Hematopoietic multipotent progenitor cell treated with erythropoietin and hydrocortisone succinate and interleukin-3 and kit ligand, for 8 days (in vitro differentiated cells): ENCODE results near the gene HJV.

Source experiments
- DNase-seq: peaks from one replicate; pipeline ENCODE4 v3.0.0-alpha.2; 2015

Gene HJV

GRCh38 chr1:145992502-145992936 lies 29.0 kb downstream of the HJV start:
- peak; percentile 33 for DNase-seq

- DNase-seq: peak; percentile 50
These were observed 29.7 kb downstream of the HJV start for GRCh38 chr1:145991735-145992412.

GRCh38 chr1:145990249-145990855 lies 31.2 kb downstream of the HJV start:
- no peak for DNase-seq

GRCh38 chr1:145988773-145989172 lies 32.8 kb downstream of the HJV start:
- DNase-seq: no peak

- DNase-seq: no peak
These were observed 33.6 kb downstream of the HJV start for GRCh38 chr1:145987926-145988325.

- DNase-seq: no peak
These were observed 35.0 kb downstream of the HJV start for GRCh38 chr1:145986551-145986950.

GRCh38 chr1:145985502-145986439 lies 35.8 kb downstream of the HJV start:
- no peak for DNase-seq

- DNase-seq: no peak
These were observed 36.4 kb downstream of the HJV start for GRCh38 chr1:145985129-145985501.

GRCh38 chr1:145983960-145984830 lies 37.3 kb downstream of the HJV start:
- DNase-seq: no peak

- DNase-seq: no peak
These were observed 38.3 kb downstream of the HJV start for GRCh38 chr1:145983206-145983675.

GRCh38 chr1:145982010-145982723 lies 39.4 kb downstream of the HJV start:
- DNase-seq: no peak

- DNase-seq: no peak
These were observed 41.0 kb downstream of the HJV start for GRCh38 chr1:145980457-145980994.

- no peak for DNase-seq
These were observed 41.6 kb downstream of the HJV start for GRCh38 chr1:145979746-145980456.

- DNase-seq: peak; percentile 100
These were observed 42.4 kb downstream of the HJV start for GRCh38 chr1:145978854-145979745.

GRCh38 chr1:145978471-145978853 lies 43.1 kb downstream of the HJV start:
- no peak for DNase-seq

- peak; percentile 92 for DNase-seq
These were observed 43.8 kb downstream of the HJV start for GRCh38 chr1:145977486-145978470.

GRCh38 chr1:145977016-145977415 lies 44.5 kb downstream of the HJV start:
- DNase-seq: no peak

GRCh38 chr1:145975216-145975615 lies 46.3 kb downstream of the HJV start:
- DNase-seq: no peak

GRCh38 chr1:145974721-145975120 lies 46.8 kb downstream of the HJV start:
- DNase-seq: no peak
